Measurements from ENCODE around the gene BMP7. TPM values are rescaled to one million over a fixed set of nuclear protein-coding genes. Genes with fewer than 3 reads are reported as not detected.

Gene BMP7
- total and polyA plus RNA-seq, 2 of the 8 experiments (the other 6 are each of a cell fraction or from before 2014, with no cell fraction given), result 9.2 to 14.7 TPM

- TF ChIP-seq CHD7 (IDR thresholded peaks at IDR 0.05; ENCODE audit: insufficient replicate concordance, low read length) (no peak), SIRT6 (IDR thresholded peaks at IDR 0.05; ENCODE audit: low read length) (no peak)
These were observed 48.9 kb upstream of the BMP7 start (continued) for GRCh38 chr20:57315083-57315975.

All from H1 (cell line).